HL-60 (cell line): Measurements from ENCODE around the gene MYLK2.

ENCODE experiments used
- DNase-seq, 2 experiments: peaks; one replicate each; pipeline ENCODE4 v3.0.0-alpha.2; 2010 to 2020; ENCODE audit warnings: low read depth in 1 of 2, low spot score in 1 of 2
- H3K27ac ChIP-seq: fragments of 250-450 bp; sonication (Bioruptor Pico); replicated peaks from 2 replicates; pipeline ENCODE4 v1.5.1; 2020; ENCODE audit warnings: mild to moderate bottlenecking, moderate library complexity
- H3K27me3 ChIP-seq: fragments of 250-450 bp; sonication (Bioruptor Pico); 2 replicates; pipeline ENCODE4 v1.5.1; 2021; ENCODE audit warnings: mild to moderate bottlenecking, moderate library complexity; ENCODE audit not compliant: insufficient read depth, poor library complexity, severe bottlenecking
- H3K4me3 ChIP-seq: replicated peaks from 2 replicates; pipeline ENCODE4 v1.5.1; 2011; ENCODE audit warnings: mild to moderate bottlenecking, control low read depth, low read length; ENCODE audit not compliant: insufficient read depth
- CTCF ChIP-seq: IDR thresholded peaks from one replicate; pipeline ENCODE4 v1.5.1; 2011; ENCODE audit warnings: low read length, control low read depth, inconsistent platforms; ENCODE audit not compliant: insufficient read depth
- GABPA ChIP-seq: IDR thresholded peaks from 2 replicates; pipeline ENCODE4 v1.6.1; 2012; ENCODE audit warnings: low read depth
- POLR2AphosphoS5 ChIP-seq: IDR thresholded peaks from 2 replicates; pipeline ENCODE4 v1.6.1; 2012; ENCODE audit warnings: low read depth
- SPI1 ChIP-seq: IDR thresholded peaks from 2 replicates; pipeline ENCODE4 v1.6.1; 2012; ENCODE audit warnings: low read depth, mild to moderate bottlenecking, borderline replicate concordance
- TF ChIP-seq, protein P1 (sequence below): IDR thresholded peaks from 2 replicates; pipeline ENCODE4 v1.6.1; 2012; ENCODE audit warnings: low read depth; ENCODE audit not compliant: insufficient replicate concordance

Gene MYLK2

GRCh38 chr20:31831771-31832306 lies 12.7 kb downstream of the MYLK2 start:
- Histone ChIP-seq H3K27me3 (no peaks in the 10 kb centered on the region), H3K27ac (no peak overlapping the region), H3K4me3 (no peak overlapping the region)
- no peak for DNase-seq
- TF ChIP-seq SPI1 (no peak), POLR2AphosphoS5 (no peak), CTCF (no peak), GABPA (no peak)
- TF ChIP-seq, protein P1, sequence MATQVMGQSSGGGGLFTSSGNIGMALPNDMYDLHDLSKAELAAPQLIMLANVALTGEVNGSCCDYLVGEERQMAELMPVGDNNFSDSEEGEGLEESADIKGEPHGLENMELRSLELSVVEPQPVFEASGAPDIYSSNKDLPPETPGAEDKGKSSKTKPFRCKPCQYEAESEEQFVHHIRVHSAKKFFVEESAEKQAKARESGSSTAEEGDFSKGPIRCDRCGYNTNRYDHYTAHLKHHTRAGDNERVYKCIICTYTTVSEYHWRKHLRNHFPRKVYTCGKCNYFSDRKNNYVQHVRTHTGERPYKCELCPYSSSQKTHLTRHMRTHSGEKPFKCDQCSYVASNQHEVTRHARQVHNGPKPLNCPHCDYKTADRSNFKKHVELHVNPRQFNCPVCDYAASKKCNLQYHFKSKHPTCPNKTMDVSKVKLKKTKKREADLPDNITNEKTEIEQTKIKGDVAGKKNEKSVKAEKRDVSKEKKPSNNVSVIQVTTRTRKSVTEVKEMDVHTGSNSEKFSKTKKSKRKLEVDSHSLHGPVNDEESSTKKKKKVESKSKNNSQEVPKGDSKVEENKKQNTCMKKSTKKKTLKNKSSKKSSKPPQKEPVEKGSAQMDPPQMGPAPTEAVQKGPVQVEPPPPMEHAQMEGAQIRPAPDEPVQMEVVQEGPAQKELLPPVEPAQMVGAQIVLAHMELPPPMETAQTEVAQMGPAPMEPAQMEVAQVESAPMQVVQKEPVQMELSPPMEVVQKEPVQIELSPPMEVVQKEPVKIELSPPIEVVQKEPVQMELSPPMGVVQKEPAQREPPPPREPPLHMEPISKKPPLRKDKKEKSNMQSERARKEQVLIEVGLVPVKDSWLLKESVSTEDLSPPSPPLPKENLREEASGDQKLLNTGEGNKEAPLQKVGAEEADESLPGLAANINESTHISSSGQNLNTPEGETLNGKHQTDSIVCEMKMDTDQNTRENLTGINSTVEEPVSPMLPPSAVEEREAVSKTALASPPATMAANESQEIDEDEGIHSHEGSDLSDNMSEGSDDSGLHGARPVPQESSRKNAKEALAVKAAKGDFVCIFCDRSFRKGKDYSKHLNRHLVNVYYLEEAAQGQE = no peak

DNA sequence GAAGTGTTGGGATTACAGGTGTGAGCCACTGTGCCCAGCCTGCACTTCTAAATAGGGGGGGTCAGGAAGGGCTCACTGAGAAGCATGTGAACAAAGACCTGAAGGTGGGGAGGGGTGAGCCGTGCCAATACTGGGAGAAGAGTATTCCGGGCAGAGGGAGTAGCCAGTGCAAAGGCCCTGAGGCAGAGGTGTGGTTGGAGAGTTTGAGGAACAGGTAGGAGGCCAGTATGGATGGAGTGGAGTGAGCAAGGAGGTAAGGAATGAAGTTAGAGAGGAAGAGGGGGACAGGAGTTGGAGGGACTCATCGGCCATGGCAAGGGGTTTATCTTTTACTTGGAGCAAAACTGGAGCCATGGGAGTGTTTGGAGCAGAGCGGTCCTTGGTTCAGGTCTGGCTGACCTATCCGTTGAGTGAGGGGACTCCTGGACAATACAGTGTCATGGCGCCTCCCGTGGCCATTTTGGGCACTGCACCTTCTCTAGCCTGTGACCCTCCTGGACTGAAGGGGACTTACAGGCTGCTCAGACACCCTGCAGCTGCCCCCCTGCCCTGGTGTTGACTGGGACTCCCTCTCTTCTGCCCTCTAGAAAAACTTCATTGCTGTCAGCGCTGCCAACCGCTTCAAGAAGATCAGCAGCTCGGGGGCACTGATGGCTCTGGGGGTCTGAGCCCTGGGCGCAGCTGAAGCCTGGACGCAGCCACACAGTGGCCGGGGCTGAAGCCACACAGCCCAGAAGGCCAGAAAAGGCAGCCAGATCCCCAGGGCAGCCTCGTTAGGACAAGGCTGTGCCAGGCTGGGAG lies 14.2 kb downstream of the MYLK2 start:
- Histone ChIP-seq H3K27me3 (no peaks in the 10 kb centered on the region), H3K4me3 (no peak overlapping the region), H3K27ac (no peak overlapping the region)
- peak in 1 of 2 experiments; percentile 54 for DNase-seq
- TF ChIP-seq GABPA (no peak), CTCF (peak; percentile 97)

GRCh38 chr20:31833931-31834521 lies 14.9 kb downstream of the MYLK2 start:
- no peak overlapping the region for H3K27ac ChIP-seq
- no peak for DNase-seq
- TF ChIP-seq CTCF (no peak), SPI1 (no peak), POLR2AphosphoS5 (no peak), GABPA (no peak)
- TF ChIP-seq, protein P1 = no peak
- no peak overlapping the region for H3K4me3 ChIP-seq
- no peaks in the 10 kb centered on the region for H3K27me3 ChIP-seq
